ENCODE measurements around the gene CHAMP1. TPM values are rescaled to one million over a fixed set of nuclear protein-coding genes. Genes with fewer than 3 reads are reported as not detected.

Gene CHAMP1
- polyA plus RNA-seq, 1 donor from 2014 or later = 13.0 TPM

- no peaks in the 10 kb centered on the region for H3F3A ChIP-seq (ENCODE audit: insufficient read depth, low read length, poor library complexity, severe bottlenecking)
- H3K27me3 ChIP-seq (ENCODE audit: insufficient read depth, low read depth, low read length) = no peaks in the 10 kb centered on the region
- TF ChIP-seq TAF1 (IDR thresholded peaks at IDR 0.05; ENCODE audit: low read depth) = no peak
- no peak for TF ChIP-seq EP300 (conservative IDR thresholded peaks at IDR 0.05; ENCODE audit: poor library complexity, severe bottlenecking)
- TF ChIP-seq RAD21 (conservative IDR thresholded peaks at IDR 0.05) = no peak
- no peaks in the 10 kb centered on the region for H4K20me1 ChIP-seq (ENCODE audit: insufficient read depth)
- no peaks in the 10 kb centered on the region for H3K9me3 ChIP-seq (ENCODE audit: low read length)
- no peak overlapping the region for H3K27ac ChIP-seq (ENCODE audit: low read length)
- no peak overlapping the region for H3K9ac ChIP-seq (ENCODE audit: low read length)
- no peak overlapping the region for H3K4me2 ChIP-seq (ENCODE audit: low read length)
- no peak overlapping the region for H2AFZ ChIP-seq (ENCODE audit: low read depth, low read length)
- H3K36me3 ChIP-seq (ENCODE audit: insufficient read depth, low read length) = peaks cover 32% of the 10 kb centered on the region
- no peak overlapping the region for H3K4me3 ChIP-seq (ENCODE audit: low read length)
- H3K79me2 ChIP-seq (replicated peaks; ENCODE audit: insufficient read depth, low read length) = peaks cover 12% of the 10 kb centered on the region
- no peaks in the 10 kb centered on the region for H3K9me2 ChIP-seq (ENCODE audit: insufficient read depth, low read length)
These were observed 13.7 kb downstream of the CHAMP1 start for GRCh38 chr13:114328034-114328433.

GRCh38 chr13:114328595-114328994, 14.3 kb downstream of the CHAMP1 start:
- no peak overlapping the region for H3K9ac ChIP-seq (ENCODE audit: low read length)
- no peak overlapping the region for H3K27ac ChIP-seq (ENCODE audit: low read length)
- H3K9me3 ChIP-seq (ENCODE audit: low read length) = no peaks in the 10 kb centered on the region
- no peak for TF ChIP-seq MXI1 (conservative IDR thresholded peaks at IDR 0.05; ENCODE audit: poor library complexity, severe bottlenecking)
- TF ChIP-seq REST (IDR thresholded peaks at IDR 0.05; ENCODE audit: borderline replicate concordance) = no peak
- no peak for TF ChIP-seq POLR2AphosphoS5 (IDR thresholded peaks at IDR 0.05)
- TF ChIP-seq CTCF (IDR thresholded peaks at IDR 0.05; ENCODE audit: poor library complexity, severe bottlenecking) = no peak
- no peak overlapping the region for H2AFZ ChIP-seq (ENCODE audit: low read depth, low read length)
- no peaks in the 10 kb centered on the region for H3K27me3 ChIP-seq (ENCODE audit: insufficient read depth, low read depth, low read length)
- no peak overlapping the region for H3K4me2 ChIP-seq (ENCODE audit: low read length)
- peaks cover 28% of the 10 kb centered on the region for H3K36me3 ChIP-seq (ENCODE audit: insufficient read depth, low read length)
- H3K79me2 ChIP-seq (replicated peaks; ENCODE audit: insufficient read depth, low read length) = peaks cover 12% of the 10 kb centered on the region
- no peak overlapping the region for H3K4me3 ChIP-seq (ENCODE audit: low read length)
- H4K20me1 ChIP-seq (ENCODE audit: insufficient read depth) = no peaks in the 10 kb centered on the region
- no peaks in the 10 kb centered on the region for H3F3A ChIP-seq (ENCODE audit: insufficient read depth, low read length, poor library complexity, severe bottlenecking)
- H3K9me2 ChIP-seq (ENCODE audit: insufficient read depth, low read length) = no peaks in the 10 kb centered on the region

- no peak overlapping the region for H3K4me3 ChIP-seq (ENCODE audit: low read length)
- H3K27ac ChIP-seq (ENCODE audit: low read length) = no peak overlapping the region
- no peaks in the 10 kb centered on the region for H4K20me1 ChIP-seq (ENCODE audit: insufficient read depth)
- H3F3A ChIP-seq (ENCODE audit: insufficient read depth, low read length, poor library complexity, severe bottlenecking) = no peaks in the 10 kb centered on the region
- H3K9me3 ChIP-seq (ENCODE audit: low read length) = no peaks in the 10 kb centered on the region
- no peak overlapping the region for H3K9ac ChIP-seq (ENCODE audit: low read length)
- H3K27me3 ChIP-seq (ENCODE audit: insufficient read depth, low read depth, low read length) = no peaks in the 10 kb centered on the region
- no peaks in the 10 kb centered on the region for H3K9me2 ChIP-seq (ENCODE audit: insufficient read depth, low read length)
- H2AFZ ChIP-seq (ENCODE audit: low read depth, low read length) = no peak overlapping the region
- no peak overlapping the region for H3K4me2 ChIP-seq (ENCODE audit: low read length)
- peaks cover 12% of the 10 kb centered on the region for H3K79me2 ChIP-seq (replicated peaks; ENCODE audit: insufficient read depth, low read length)
- peaks cover 16% of the 10 kb centered on the region for H3K36me3 ChIP-seq (ENCODE audit: insufficient read depth, low read length)
- no peak for TF ChIP-seq EZH2 (IDR thresholded peaks at IDR 0.05; ENCODE audit: borderline replicate concordance, insufficient read depth, low read length, poor library complexity, severe bottlenecking)
- TF ChIP-seq POLR2AphosphoS5 (IDR thresholded peaks at IDR 0.05) = no peak
- TF ChIP-seq MXI1 (conservative IDR thresholded peaks at IDR 0.05; ENCODE audit: poor library complexity, severe bottlenecking) = no peak
- no peak for TF ChIP-seq EP300 (conservative IDR thresholded peaks at IDR 0.05; ENCODE audit: poor library complexity, severe bottlenecking)
- TF ChIP-seq CTCF (IDR thresholded peaks at IDR 0.05; ENCODE audit: poor library complexity, severe bottlenecking) = no peak
- no peak for TF ChIP-seq TAF1 (IDR thresholded peaks at IDR 0.05; ENCODE audit: low read depth)
- no peak for TF ChIP-seq REST (IDR thresholded peaks at IDR 0.05; ENCODE audit: borderline replicate concordance)
- TF ChIP-seq SMC3 (conservative IDR thresholded peaks at IDR 0.05; ENCODE audit: poor library complexity) = no peak
- TF ChIP-seq RAD21 (conservative IDR thresholded peaks at IDR 0.05) = no peak
These were observed 15.8 kb downstream of the CHAMP1 start for GRCh38 chr13:114330086-114330485.

All from neural cell (in vitro differentiated cells).